Thoracic aorta (tissue), 2 donors: ENCODE results near the gene CDK1. TPM values are rescaled to one million over a fixed set of nuclear protein-coding genes. Genes with fewer than 3 reads are reported as not detected.

Experiments
- ATAC-seq: fragments of 150-250 bp; one replicate; pipeline ENCODE4 v1.8.0; 2017; ENCODE audit warnings: low read depth; ENCODE audit not compliant: insufficient number of reproducible peaks, low FRiP score
- DNase-seq: peaks from one replicate; pipeline ENCODE4 v3.0.0-alpha.2; 2020; ENCODE audit warnings: low spot score
- H3K27ac ChIP-seq, 2 donors: fragments of 200-600 bp; sonication (generic); 1 replicate in 1 of 2; 2 replicates in 1 of 2; pipeline ENCODE4 v1.5.1; 2016; ENCODE audit warnings: mild to moderate bottlenecking in 2 of 2, moderate library complexity in 2 of 2
- H3K27me3 ChIP-seq: fragments of 200-600 bp; sonication (generic); replicated peaks from 2 replicates; pipeline ENCODE4 v1.6.0; 2016; ENCODE audit warnings: mild to moderate bottlenecking; ENCODE audit not compliant: insufficient read depth
- H3K36me3 ChIP-seq: fragments of 200-600 bp; sonication (generic); one replicate; pipeline ENCODE4 v1.5.1; 2016
- H3K4me1 ChIP-seq, 2 donors: fragments of 200-600 bp; sonication (generic); 1 replicate in 1 of 2; 2 replicates in 1 of 2; pipeline versions ENCODE4 v1.5.1 to v1.6.0; 2016; ENCODE audit warnings: low read depth in 2 of 2, mild to moderate bottlenecking in 1 of 2; ENCODE audit not compliant: control insufficient read depth in 1 of 2
- H3K4me3 ChIP-seq: fragments of 200-600 bp; sonication (generic); 2 replicates; pipeline ENCODE4 v1.5.1; 2016; ENCODE audit warnings: mild to moderate bottlenecking
- H3K9me3 ChIP-seq: fragments of 200-600 bp; sonication (generic); 2 replicates; pipeline ENCODE4 v1.5.1; 2016
- CTCF ChIP-seq: fragments of 200-600 bp; sonication (generic); IDR thresholded peaks from one replicate; pipeline ENCODE4 v1.5.1; 2019; ENCODE audit warnings: antibody characterized with exemption
- total RNA-seq, 2 donors: library from RNA; depleted of rRNA; stranded (reverse); fragments of >200 nt; gene quantifications; one replicate each; pipeline versions ENCODE4 v1.1.0 to v1.2.3, GENCODE V29; 2016

Gene CDK1
- total RNA-seq, 2 donors from 2014 or later, result 0.71 to 2.0 TPM

- TF ChIP-seq CTCF, result no peak
- DNase-seq (no peak), ATAC-seq (no peak)
- Histone ChIP-seq H3K27me3 (no peaks in the 10 kb centered on the region), H3K9me3 (no peaks in the 10 kb centered on the region), H3K27ac (no peak overlapping the region), H3K4me3 (no peak overlapping the region), H3K4me1 (no peaks in the 10 kb centered on the region), H3K36me3 (no peaks in the 10 kb centered on the region)
Measured at GRCh38 chr10:60767424-60767823, 10.9 kb upstream of the CDK1 start.

- Histone ChIP-seq H3K27ac (no peak overlapping the region), H3K36me3 (no peaks in the 10 kb centered on the region), H3K9me3 (no peaks in the 10 kb centered on the region), H3K27me3 (no peaks in the 10 kb centered on the region), H3K4me1 (no peaks in the 10 kb centered on the region), H3K4me3 (no peak overlapping the region)
- ATAC-seq, result no peak
- TF ChIP-seq CTCF, result no peak
- no peak for DNase-seq
Measured at GRCh38 chr10:60769406-60769805, 8.9 kb upstream of the CDK1 start.

GRCh38 chr10:60777696-60778213, 523 bp upstream of the CDK1 start:
- DNase-seq, result no peak
- ATAC-seq, result no peak
- TF ChIP-seq CTCF, result no peak
- H3K4me3 ChIP-seq, result peak overlapping the region; percentile 82
- no peak overlapping the region for H3K27ac ChIP-seq
- H3K9me3 ChIP-seq, result no peaks in the 10 kb centered on the region
- H3K4me1 ChIP-seq, result peaks cover 4 to 7% of the 10 kb centered on the region in 2 donors
- no peaks in the 10 kb centered on the region for H3K27me3 ChIP-seq
- no peaks in the 10 kb centered on the region for H3K36me3 ChIP-seq

GRCh38 chr10:60778971-60779796, 906 bp downstream of the CDK1 start:
- no peaks in the 10 kb centered on the region for H3K36me3 ChIP-seq
- ATAC-seq, result no peak

More at GRCh38 chr10:60778971-60779796, 906 bp downstream of the CDK1 start:
- Histone ChIP-seq H3K9me3 (no peaks in the 10 kb centered on the region), H3K27ac (no peak overlapping the region), H3K4me1 (peaks cover 4 to 7% of the 10 kb centered on the region in 2 donors), H3K4me3 (peak overlapping the region; percentile 82), H3K27me3 (no peaks in the 10 kb centered on the region)
- DNase-seq, result no peak
- no peak for TF ChIP-seq CTCF
